Tibial artery (tissue), 4 donors: ENCODE measurements around the gene GALNT18.

Source experiments
- DNase-seq, 2 donors: peaks; one replicate each; pipeline ENCODE4 v3.0.0-alpha.2; 2019
- H3K27ac ChIP-seq, 2 donors: fragments of 200-600 bp; sonication (generic) in 1 of 2; 1 replicate in 1 of 2; 2 replicates in 1 of 2; pipeline ENCODE4 v1.5.1; 2018 to 2019; ENCODE audit warnings: mild to moderate bottlenecking in 1 of 2
- H3K27me3 ChIP-seq, 2 donors: fragments of 200-600 bp; sonication (generic) in 1 of 2; one replicate each; pipeline versions ENCODE4 v1.5.1 to v1.6.0; 2016 to 2019
- H3K36me3 ChIP-seq, 3 donors: fragments of 200-600 bp; sonication (generic) in 2 of 3; one replicate each; pipeline ENCODE4 v1.5.1; 2016 to 2019; ENCODE audit warnings: mild to moderate bottlenecking in 2 of 3
- H3K4me1 ChIP-seq, 4 donors: fragments of 200-600 bp; sonication (generic) in 2 of 4; 1 replicate in 3 of 4; 2 replicates in 1 of 4; pipeline ENCODE4 v1.5.1; 2016 to 2019
- H3K4me3 ChIP-seq, 2 donors: fragments of 200-600 bp; sonication (generic) in 1 of 2; 1 replicate in 1 of 2; 2 replicates in 1 of 2; pipeline ENCODE4 v1.5.1; 2018 to 2019; ENCODE audit warnings: mild to moderate bottlenecking in 2 of 2
- H3K9me3 ChIP-seq, 3 donors: fragments of 200-600 bp; sonication (generic) in 1 of 3; one replicate each; pipeline ENCODE4 v1.5.1; 2016 to 2019
- intact Hi-C: fragments of 100-400 bp; cut with DNase I; formaldehyde crosslinking; loops from one replicate; pipeline ENCODE4 v1.15.0; 2023; ENCODE audit warnings: low total_unique reads
- TF ChIP-seq, protein P1 (sequence below), 2 experiments: fragments of 200-600 bp in 1 of 2; fragments of 450-650 bp in 1 of 2; IDR thresholded peaks; one replicate each; pipeline ENCODE4 v1.5.1; 2017 to 2019; ENCODE audit warnings: antibody characterized with exemption in 2 of 2, mild to moderate bottlenecking in 1 of 2, moderate library complexity in 1 of 2

Gene GALNT18

DNA sequence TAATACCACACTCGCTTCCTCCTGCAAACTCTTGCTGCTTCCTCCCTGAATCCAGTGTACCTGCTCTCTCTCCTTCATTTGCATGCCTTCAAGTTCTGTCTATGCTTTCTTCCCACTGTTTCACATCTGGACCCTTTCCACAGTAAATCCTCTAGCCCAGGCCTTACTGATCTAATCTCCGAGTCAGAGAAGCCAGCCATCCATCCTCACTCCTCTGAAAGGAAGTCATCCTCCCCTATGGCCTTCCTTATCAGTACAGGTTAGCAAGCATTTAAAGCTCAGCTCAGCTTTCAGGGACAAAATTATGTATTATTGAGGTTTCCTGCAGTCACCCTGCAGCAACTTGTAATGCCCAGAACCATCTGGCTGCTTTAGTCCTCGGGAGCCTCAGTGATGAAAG is 116.1 kb downstream of the GALNT18 start:
- no peaks in the 10 kb centered on the region for H3K27me3 ChIP-seq
- intact Hi-C loops, result no loop called here
- TF ChIP-seq, protein P1, sequence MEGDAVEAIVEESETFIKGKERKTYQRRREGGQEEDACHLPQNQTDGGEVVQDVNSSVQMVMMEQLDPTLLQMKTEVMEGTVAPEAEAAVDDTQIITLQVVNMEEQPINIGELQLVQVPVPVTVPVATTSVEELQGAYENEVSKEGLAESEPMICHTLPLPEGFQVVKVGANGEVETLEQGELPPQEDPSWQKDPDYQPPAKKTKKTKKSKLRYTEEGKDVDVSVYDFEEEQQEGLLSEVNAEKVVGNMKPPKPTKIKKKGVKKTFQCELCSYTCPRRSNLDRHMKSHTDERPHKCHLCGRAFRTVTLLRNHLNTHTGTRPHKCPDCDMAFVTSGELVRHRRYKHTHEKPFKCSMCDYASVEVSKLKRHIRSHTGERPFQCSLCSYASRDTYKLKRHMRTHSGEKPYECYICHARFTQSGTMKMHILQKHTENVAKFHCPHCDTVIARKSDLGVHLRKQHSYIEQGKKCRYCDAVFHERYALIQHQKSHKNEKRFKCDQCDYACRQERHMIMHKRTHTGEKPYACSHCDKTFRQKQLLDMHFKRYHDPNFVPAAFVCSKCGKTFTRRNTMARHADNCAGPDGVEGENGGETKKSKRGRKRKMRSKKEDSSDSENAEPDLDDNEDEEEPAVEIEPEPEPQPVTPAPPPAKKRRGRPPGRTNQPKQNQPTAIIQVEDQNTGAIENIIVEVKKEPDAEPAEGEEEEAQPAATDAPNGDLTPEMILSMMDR (IDR thresholded peaks at IDR 0.05), result no peak

DNA sequence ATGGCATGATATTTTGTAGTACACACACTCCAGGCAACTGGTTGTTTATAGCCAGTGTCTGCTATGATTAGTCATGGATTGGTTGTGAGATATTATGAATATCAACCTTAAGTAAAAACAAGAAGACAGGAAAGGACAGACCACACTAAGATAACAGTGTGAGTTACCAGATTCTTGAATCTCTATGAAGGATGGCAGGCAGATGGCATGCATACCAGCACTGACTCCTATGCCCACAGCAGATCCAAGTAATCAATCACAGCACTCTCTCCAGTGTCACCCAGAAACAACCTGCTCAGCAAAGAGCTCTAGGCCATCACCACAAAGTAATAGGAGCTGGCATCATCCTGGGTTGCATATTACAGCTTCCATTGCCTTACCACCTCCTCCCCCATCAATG is 116.6 kb downstream of the GALNT18 start:
- Histone ChIP-seq H3K27me3 (no peaks in the 10 kb centered on the region), H3K4me3 (no peak overlapping the region), H3K4me1 (peaks cover 0 to 32% (median 28%) of the 10 kb centered on the region in 4 donors), H3K9me3 (no peaks in the 10 kb centered on the region), H3K27ac (no peak overlapping the region), H3K36me3 (no peaks in the 10 kb centered on the region)
- no peak for DNase-seq
- TF ChIP-seq, protein P1 (IDR thresholded peaks at IDR 0.05), result no peak
- intact Hi-C loops, result no loop called here

More for the DNA sequence above, 116.1 kb downstream of the GALNT18 start:
- Histone ChIP-seq H3K9me3 (no peaks in the 10 kb centered on the region), H3K4me1 (peaks cover 0 to 28% (median 26%) of the 10 kb centered on the region in 4 donors), H3K36me3 (no peaks in the 10 kb centered on the region), H3K27ac (no peak overlapping the region), H3K4me3 (no peak overlapping the region)
- no peak for DNase-seq

DNA sequence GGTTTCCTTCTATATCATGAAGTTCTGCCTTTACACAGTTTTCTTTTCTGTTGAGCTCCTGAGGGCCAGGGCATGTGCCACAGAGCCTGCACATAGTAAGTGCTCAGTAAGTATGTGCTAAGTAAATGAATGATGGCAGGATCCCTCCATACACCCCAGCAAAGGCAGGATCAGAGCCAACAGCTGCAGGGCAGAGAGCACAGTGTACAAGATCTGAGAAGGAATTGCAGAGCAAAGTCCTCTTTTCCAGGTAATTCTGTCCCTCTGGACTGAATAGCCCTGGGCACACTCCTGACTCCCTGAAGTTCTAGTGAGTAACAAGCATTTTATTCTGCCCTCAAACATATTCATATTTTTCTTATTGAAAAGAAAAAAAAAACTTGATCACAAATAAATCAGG is 117.7 kb downstream of the GALNT18 start:
- no peak for DNase-seq
- Histone ChIP-seq H3K27me3 (no peaks in the 10 kb centered on the region), H3K36me3 (no peaks in the 10 kb centered on the region), H3K9me3 (no peaks in the 10 kb centered on the region), H3K27ac (no peak overlapping the region), H3K4me3 (no peak overlapping the region), H3K4me1 (peaks cover 0 to 33% (median 28%) of the 10 kb centered on the region in 4 donors)
- TF ChIP-seq, protein P1 (IDR thresholded peaks at IDR 0.05), result no peak
- intact Hi-C loops, result no loop called here

DNA sequence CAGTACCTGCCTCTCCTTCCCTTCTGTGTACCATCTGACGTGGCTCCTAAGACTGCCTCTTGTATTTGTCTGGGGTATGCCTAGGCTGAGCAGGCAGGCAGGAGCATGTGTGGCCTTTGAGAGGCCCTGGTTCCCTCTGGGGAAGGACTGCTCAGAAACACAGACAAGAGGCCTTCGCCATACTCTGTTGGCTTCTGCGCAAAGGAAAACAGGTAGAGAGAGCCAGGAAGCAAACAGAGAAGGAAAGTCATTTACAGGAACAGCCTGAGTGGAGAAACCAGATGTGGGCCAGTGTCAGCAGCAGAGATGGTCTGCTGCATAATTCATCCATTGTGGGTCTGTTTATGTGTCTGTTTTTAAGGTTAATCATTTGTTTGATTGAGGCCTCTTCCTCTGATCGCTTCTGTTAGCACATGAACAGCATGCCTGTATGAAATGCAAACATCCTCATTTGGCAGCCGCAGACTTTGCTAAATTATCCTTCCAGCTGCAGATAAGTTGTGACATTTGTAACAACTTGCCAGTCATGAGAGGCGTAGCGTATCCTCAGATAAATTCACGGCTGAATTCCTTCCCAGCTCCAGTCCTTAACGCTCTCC is 119.4 kb downstream of the GALNT18 start:
- TF ChIP-seq, protein P1 (IDR thresholded peaks at IDR 0.05), result no peak
- no peak for DNase-seq
- no peaks in the 10 kb centered on the region for H3K36me3 ChIP-seq
- H3K27me3 ChIP-seq, result no peaks in the 10 kb centered on the region
- intact Hi-C loops, result no loop called here
- no peak overlapping the region for H3K4me3 ChIP-seq
- peak overlapping the region; percentile 71 to 73 for H3K27ac ChIP-seq
- no peaks in the 10 kb centered on the region for H3K9me3 ChIP-seq
- H3K4me1 ChIP-seq, result peaks cover 0 to 46% (median 35%) of the 10 kb centered on the region in 4 donors

DNA sequence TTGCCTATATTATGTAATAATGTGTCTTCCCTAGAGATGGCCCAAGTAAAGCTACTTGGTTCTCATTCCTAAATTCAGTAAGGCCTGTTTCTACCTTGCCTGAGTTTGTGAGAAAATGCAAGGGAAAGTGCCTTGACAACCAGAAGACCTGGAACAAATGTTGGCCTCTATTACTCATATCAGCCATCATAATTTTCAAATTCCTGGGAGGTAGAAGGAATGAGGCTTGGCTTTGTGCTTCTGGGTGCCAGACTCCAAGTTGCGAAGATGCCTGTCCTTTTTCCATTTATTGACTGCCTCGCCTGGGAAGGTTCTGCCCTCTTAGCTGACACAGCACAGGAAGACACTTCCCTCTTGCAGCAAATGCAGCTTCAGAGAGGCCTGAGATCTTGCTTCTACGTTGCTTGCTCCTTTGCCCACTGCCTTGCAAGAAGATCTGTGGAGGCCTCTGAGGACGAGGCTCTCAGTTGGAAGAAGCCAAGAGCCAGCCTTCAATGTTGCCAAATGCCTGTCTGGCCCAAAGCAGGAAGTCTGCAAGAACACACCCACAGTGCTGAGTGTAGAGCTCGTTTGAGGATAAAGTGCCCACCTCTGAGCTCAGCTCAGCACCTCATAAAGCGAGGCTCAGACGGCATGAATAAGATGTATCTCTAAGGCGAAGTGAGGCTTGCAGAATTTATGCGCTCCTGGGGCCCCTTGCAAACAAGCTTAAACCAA is 120.1 kb downstream of the GALNT18 start:
- peak in 1 of 2 donors; percentile 74 for DNase-seq
- no peaks in the 10 kb centered on the region for H3K9me3 ChIP-seq
- H3K36me3 ChIP-seq, result no peaks in the 10 kb centered on the region
- H3K27ac ChIP-seq, result peak overlapping the region; percentile 71 to 73
- TF ChIP-seq, protein P1 (IDR thresholded peaks at IDR 0.05), result no peak
- intact Hi-C loops, result no loop called here
- no peaks in the 10 kb centered on the region for H3K27me3 ChIP-seq
- H3K4me3 ChIP-seq, result no peak overlapping the region
- H3K4me1 ChIP-seq, result peaks cover 0 to 46% (median 35%) of the 10 kb centered on the region in 4 donors
